ENCODE results near the gene ASAP3.
A peak's percentile ranks its signal among the peaks of the same experiment; 100 is the strongest.

ASAP3 gene

DNA sequence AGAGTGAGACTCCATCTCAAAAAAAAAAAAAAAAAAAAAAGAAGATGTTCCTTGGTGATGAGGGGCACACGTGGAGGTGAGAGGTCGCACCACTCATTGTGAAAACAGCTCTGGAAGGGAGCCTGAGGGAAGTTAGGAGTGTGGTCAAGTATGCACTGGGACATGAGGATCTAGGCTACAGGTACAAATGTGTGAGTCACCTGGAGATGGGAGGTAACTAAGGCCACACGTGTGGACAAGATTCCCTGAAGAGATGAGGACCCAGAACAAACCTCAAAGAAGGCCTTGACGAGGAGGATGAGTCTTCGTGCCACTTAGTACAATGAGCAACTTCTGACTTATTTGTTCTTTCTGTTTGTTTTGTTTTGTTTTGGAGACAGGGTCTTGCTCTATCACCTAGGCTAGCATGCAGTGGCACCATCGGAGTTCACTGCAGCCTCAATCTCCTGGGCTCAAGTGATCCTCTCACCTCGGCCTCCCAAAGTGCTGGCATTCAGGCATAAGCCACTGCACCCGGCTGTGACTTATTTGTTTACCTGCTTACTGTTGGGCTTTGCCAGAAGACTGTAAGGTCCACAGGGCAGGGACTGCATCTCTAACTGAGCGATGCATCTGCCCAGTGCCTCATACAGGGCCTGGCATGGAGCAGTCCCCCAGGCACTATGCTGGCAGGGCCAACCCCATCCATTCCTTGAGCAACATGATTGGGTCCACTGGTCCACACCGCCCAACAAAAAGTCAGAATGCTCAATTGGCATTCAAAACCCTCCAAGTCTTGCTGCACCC, 6.4 kb downstream of the ASAP3 start:
- DNase-seq (ENCODE audit: low read depth): peak; percentile 31

DNA sequence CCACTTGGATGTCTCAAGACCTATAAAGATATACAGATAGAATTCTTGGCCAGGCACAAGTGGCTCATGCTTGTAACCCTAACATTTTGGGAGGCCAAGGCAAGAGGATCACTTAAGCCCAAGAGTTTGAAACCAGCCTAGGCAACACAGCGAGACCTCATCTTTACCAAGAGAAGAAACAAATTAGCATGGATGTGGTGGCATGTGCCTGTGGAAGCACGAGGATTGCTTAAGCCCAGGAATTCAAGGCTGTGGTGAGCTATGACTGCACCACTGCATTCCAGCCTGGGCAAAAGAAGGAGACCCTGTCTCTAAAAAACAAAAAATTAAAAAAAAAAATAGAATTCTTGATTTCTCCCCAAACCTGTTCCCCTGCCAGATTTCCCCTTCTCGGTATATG, 8.3 kb downstream of the ASAP3 start:
- DNase-seq (ENCODE audit: low read depth): peak; percentile 33

DNA sequence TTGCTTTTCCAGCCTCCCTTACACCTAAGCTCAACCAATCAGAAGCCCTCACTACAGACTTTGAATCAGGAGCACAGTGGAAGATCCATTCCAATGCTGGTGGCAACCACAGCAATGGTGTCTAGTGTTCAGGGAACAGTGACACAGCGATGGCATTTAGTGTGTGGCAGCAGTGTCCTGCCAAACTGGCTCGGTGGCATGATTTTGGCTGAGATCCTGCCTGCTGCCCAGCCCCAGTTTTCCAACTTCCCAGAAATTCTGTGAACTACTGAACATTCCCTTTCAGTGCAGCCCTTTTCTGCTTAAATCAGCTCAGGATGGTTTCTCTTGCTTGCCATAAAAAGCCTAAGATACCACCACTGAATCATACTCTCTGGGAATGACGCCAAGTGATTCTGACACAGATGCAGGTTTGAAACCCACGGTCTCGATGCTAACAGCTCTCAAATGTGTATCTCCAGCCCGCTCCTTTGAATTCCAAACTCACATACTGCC, 8.8 kb downstream of the ASAP3 start:
- DNase-seq (ENCODE audit: low read depth): peak; percentile 91

DNA sequence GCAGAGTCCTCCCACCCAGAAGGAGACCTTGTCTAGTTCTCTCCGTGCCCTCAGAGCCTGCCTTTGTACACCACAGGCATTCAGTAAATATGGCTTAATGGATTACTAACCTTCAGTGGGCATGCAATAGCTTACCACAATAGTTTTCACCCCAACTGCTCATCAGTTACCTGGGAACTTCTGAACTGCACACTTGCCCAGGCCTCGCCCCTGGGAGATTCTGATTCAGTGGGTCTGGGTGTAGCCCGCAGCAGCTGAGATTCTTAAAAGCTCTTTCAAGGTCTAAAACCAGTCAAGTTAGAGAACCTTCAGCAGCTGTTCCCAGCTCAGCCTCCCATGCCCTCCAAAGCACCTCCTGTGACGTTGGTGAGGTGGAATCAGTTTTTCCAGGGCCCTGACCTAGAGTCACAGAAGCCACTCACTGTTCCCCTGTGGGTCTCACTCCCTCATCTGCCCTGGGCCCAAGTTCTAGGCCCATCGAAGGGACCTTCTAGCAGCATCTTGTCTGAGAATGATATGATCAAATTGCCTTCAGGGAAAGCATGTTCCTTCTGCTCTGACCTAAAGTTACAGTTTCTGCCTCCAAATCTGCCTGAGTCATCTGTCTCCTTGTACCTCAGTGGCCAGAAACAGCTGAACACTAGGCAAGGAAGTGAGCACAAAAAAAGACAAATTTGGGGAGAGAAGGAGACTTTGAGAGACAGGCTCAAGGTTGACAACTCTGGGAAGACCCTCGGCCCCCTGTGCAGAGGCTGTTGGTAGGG, 10.8 kb downstream of the ASAP3 start:
- peak; percentile 25 for DNase-seq (ENCODE audit: low read depth)

DNA sequence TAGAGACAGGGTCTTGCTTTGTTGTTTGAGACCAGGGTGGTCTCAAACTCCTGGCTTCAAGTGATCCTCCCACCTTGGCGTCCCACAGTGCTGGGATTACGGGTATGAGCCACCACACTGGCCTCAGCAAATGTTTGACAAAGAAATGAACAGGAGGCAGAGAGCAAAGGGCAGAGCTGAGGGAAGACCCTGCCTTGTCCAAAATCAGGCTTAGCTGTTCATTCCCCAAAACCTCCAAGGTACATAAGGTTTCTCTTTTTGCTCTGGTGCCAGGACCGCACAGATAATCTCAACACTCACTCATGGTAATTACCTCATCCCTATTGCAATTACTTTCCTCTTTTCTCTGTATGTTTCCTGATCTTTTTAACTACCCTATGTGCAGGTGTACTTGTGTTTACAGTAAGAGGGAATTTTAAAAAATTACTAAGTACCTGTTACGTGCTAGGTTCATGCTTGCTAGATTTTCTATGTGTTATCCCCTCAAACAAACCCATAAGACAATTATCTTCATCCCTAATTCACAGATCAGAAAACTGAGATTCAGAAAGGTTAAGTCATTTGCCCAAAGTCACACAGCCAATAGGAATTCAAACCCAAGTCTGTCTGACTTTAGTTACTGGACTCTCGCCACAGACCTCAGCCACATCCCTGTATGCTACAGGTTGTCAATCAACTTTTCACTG, 11.5 kb downstream of the ASAP3 start:
- DNase-seq (ENCODE audit: low read depth): no peak

DNA sequence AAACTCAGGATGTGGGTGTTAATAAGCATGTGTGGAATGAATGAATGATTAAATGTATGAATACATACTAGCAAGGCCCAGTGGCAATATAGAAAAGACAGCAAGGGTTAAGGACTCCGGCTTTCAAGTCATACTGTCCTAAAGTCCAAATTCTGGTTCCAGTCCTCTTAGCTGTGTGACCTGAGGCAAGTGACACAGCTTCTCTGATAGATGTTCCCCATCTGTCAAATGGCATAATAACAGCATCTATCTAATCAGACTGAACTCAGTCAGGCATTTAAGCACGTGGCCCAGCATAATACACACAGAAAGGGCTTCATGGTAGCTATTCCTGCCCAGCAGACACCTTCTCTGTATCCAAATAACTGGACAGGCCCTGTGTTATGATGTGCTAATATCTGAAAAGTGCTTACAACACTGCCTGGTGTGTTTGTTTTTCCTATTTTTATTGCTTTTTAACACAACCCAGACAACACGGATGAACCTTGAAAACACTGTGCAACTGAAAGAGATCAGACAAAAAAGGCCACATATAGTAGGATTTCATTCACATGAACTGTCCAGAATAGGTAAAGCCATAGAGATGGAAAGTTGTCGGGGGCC, 12.4 kb downstream of the ASAP3 start:
- no peak for DNase-seq (ENCODE audit: low read depth)

DNA sequence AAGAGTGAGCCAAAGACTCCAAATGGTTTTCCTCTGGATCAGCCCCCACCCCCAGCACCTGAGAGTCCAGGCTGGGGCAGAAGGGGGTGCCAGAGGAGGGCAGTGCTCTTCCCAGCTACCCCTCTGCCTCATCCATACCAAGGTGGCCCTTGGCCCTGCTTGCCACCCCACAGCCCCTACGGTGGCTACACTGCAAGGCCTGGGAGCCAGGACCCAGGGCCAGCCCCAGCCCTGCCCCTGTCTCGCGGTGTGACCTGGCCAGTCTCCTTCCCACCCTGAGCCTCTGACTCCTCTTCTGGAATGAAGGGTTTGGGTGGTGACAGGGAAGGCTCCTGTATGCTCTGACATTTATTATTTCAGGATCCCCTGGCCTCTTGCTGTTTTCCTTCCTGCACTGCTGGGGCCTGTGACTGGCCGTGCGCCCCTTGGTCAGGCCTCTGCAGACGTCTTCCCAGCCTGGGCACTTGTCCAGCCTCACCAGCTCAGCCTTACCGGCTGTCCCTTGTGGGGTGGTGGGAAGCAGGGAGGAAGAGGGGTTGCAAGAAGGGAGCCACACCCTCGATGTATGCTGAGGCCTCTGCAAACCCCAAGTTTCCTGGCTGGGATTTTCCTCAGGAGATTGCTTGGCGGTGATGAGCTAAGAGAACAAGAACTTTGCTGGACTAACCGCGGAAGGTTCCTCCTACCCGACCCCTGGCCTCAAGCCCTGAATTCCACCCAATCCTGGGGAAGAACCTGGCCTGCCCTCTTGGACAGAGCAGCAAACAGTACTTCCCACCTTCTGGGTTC, 13.5 kb downstream of the ASAP3 start:
- DNase-seq (ENCODE audit: low read depth): peak; percentile 66

DNA sequence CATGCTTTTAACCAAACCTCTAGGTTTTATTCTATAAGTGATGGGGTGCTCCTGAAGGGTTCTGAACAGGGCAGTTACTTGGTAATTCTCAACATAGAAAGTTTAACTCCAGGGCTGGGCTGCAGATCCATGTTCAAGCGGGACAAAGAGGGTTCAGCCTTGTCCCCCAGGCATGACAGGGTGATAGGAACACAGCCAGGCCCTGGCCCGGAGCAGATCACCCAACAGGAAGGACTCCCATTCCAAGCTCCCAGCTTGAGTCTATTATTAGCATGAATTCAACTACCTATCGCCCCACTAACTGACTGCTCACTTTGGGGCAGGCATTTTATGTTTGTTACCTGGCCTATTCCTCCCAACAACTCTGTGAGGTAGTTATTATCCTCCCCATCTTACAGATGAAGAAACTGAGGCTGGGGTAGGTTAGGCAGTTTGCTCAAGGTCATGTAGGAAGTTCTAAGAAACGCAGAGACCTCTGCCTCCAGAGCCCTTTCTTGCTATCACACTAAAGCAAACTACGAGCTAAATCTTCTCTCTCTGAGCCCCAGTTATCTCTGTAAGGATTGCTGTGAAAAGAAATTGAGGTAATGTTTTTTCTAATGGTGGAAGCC, 14.5 kb downstream of the ASAP3 start:
- no peak for DNase-seq (ENCODE audit: low read depth)

DNA sequence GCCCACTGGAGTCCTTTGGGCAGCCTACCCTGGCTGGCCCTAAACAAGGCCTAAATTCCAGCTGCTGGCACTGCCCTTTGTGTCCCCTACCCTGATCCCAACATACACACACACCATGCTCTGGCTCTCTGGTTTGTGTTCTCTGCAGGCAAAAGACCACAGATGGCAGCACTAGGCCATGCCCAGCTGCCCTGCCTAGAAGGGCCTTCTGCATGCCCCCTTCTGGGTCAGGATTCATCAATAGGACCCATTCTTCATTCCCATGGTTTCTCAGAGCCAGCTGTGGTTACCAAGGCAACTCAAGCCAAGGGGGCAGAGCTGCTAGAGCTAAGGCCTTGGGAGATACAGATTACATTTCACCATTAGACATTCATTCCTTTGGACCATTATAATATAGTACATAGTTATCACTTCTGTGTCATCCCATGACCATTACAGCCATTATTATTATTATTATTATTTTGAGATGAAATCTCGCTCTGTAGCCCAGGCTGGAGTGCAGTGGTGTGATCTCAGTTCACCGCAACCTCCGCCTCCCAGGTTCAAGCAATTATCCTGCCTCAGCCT, 17.5 kb downstream of the ASAP3 start:
- no peak for DNase-seq (ENCODE audit: low read depth)

DNA sequence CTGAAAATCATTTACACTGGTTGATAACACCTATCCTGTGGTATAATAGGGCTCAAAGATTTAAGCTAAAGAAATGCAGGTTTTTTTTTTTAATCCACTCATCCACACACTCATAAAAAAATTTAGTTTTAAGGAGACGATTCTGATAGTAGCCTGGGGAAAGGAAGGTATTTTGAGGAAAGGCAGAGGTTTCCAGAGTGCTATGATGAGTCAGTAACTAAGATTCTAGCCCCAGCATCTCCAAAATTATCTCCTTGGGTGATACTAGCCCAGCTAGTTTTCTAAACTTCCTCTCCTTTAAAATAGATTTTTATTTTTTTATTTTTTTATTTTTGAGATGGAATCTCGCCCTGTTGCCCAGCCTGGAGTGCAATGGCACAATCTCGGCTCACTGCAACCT, 20.7 kb downstream of the ASAP3 start:
- DNase-seq (ENCODE audit: low read depth): no peak

DNA sequence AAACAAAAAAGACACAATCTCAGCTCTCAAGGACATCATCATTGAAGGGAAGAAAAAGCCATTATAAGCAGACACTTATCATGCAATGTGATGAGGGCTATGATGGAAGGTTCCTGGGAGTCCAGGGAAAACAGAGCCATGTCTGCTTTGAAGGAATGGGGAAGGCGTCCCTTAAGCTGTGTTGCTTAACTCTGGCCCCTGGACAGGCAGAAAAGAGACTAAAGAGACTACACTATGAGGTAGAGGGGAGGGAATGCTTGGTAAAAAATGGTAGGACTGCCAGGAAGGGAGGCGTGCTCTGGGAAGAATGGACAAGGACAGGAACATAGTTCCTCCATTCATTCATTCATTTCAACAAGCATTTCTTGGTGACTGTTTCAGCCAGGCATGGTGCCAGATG, 21.2 kb downstream of the ASAP3 start:
- no peak for DNase-seq (ENCODE audit: low read depth)

DNA sequence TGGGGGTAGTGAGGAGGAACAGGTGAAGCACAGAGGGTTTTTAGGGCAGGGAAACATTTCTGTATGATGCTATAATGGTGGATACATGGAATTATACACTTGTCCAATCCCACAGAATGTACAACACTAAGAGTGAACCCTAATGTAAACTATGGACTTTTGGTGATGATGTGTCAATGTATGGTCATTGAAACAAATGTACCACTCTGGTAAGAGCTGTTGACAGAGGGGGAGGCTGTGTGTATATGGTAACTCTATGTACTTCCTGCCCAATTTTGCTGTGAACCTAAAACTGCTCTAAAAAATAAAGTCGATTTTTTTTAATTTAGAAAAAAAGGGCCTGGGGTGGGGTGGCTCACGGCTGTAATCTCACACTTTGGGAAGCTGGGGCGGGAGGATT, 22.9 kb downstream of the ASAP3 start:
- DNase-seq (ENCODE audit: low read depth): no peak

DNA sequence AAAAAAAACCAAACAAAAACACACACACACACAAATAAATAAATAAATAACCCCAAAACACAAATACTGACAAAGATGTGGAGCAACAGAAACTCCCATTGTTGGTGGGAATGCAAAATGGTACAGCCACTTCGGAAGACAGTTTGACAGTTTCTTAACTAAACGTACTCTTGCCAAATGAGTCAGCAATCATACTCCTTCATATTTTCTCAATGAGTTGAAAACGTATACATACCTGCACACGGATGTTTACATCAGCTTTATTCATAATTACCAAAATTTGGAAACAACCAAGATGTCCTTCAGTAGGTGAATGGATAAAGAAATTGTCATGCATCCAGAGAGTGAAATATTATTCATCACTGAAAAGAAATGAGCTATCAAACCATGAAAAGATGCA, 23.5 kb downstream of the ASAP3 start:
- no peak for DNase-seq (ENCODE audit: low read depth)

DNA sequence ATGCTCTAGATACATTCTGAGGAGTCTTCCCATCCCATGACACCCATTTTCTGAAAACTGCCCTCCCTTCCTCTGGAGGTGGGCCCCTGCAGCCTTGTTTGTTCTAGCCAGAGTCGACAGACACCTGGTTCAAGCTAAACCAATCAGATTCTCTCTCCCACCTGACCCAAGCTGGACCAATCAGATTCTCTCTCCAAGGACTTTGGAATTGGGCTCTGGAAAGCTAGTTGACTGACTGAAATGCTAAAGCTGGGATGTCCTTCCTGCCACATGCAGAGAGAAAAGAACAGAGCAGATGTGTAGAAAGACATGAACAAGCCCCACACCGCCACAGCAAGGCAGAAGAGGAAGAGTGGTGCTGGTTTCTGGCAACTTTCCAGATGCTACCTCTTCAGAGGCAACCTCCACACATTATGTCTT, 24.6 kb downstream of the ASAP3 start:
- no peak for DNase-seq (ENCODE audit: low read depth)

DNA sequence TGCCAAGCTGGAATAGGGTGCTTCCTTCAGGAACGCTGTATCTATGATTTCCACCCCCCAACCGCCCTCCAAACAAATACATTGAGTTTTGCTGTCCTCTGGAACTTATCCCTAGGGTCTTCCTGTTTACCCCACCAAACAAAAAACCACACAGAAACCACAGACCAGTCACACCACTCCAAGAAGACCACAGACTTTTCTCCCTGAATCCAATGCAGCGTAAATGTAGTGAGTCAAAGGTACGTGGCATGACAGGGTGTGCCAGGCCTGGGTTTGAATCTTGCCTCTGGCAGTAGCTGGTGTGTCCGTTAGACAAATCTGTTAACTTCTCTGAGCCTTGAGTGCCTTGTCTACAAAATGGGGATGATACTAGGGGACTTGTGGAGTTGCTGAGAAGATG, 27.8 kb downstream of the ASAP3 start:
- DNase-seq (ENCODE audit: low read depth): peak; percentile 91

DNA sequence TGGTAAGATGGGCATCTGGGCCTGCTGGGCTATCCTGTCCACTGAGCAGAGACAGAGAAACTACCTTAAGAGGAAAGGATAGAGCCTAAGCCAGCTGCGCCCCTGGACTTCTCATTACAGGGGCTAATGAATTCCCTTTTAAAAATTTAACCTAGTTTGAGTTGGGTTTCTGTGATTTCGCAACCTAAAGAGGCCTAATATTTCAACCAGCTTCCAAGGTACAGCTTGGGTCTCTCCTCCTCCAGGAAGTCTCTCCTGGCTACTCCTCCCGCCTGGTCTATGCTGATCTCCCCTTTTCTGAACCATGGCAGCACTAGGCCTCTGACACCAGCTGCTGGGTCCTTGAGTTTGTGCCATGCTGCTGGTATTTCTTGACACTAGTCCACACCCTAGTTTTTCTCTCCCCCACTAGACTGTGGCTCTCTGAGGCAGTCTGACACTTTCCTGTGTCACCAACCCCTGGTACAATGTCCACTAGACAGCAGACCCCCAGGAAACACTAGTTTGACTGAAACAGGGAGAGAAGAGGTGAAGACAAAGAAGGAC, 30.5 kb downstream of the ASAP3 start:
- DNase-seq (ENCODE audit: low read depth): no peak

DNA sequence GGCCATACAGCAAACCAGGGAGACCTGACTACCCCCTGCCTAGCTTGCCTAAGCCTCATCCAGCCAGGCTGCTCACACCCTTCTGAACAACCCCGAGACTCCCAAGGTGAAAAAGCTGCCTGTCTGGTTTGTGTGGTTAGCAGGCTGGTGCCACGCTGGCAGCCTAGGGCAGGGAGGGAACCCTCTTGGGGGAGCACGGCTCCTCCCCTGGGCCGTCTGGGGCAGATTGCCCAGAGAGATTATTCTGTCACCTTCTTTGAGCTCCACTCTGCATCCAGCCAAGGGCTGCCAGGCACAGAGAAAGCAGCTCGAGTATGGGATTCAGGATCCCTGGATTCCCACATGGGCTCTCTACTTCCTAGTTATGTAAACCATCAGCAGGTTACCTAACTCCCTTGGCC, 32.0 kb downstream of the ASAP3 start:
- peak; percentile 17 for DNase-seq (ENCODE audit: low read depth)

DNA sequence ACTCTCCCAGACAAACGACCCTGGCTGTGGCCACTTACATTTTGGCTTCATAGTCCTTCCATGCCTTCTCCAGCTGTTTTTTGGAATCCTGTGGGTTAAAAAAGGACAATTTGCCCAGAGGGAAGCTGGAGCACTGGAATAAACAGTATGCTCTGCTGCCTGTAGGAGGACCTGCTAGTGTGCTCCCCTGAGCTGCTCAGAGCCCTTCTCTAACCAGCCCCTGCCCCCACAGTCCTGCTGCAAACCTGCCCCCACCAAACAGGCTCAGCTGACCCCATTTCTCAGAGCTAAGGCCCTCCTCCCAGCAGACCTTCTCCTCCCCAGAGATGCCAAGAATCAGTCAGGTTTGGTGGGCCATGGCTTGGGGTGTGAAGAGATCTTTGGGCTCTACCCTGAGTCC, 32.5 kb downstream of the ASAP3 start:
- no peak for DNase-seq (ENCODE audit: low read depth)

DNA sequence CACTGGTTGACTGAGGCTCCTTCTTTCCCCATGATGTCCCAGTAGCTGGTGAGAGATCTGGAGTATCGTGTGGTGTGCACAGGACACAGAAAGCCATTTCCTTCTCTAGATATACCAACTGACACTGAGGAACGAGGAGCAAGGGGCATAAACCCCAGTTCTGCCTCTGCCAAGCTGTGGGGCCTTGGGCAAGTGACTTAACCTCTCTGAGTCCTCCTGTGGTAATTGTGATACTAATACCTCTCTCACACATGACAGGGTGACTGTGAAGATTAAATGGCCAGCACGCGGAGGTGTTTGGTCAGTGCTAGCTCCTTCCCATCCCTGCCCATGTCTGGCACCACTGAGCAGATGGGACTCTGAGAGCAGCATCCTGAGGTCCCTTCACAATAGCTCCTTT, 33.1 kb downstream of the ASAP3 start:
- no peak for DNase-seq (ENCODE audit: low read depth)

DNA sequence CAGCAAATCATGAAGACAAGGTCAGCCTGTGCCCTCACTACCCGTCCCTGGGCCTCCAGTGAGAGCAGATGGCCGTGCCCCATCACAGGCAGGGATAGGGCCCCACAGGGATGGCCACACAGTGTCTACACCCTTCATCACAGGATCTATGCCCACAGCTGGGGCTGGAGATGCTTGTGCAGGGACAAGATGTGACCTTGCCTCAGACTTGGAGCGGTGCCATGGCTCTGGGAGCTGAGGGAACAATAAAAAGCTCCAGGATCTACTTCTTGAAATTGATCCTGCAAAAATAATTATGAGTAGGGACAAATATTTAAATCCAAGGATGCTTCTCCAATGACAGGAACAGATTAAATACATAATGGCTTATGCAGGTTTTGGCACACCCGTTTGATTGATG, 34.0 kb downstream of the ASAP3 start:
- no peak for DNase-seq (ENCODE audit: low read depth)

DNA sequence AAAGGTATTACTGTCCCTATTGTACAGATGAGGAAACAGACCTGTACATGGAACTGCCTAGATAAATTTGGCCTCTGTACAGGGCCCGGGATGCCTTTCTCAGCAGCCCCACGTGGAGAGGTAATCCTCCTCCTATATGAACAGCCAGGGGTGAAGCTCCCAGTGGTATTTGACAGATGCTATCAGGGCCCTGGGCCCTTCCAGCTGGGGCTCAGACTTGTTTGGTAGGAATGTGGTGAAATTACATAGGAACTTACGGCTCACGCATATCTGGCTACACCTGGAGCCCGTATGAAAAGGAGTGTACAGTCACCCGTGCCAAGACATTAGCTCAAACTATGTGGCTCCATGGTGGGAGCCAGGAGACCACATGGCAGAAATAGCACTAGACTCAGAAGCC, 34.7 kb downstream of the ASAP3 start:
- DNase-seq (ENCODE audit: low read depth): no peak

Data from ELR (cell line).